ENCODE measurements around the gene SMURF1. TPM values are rescaled to one million over a fixed set of nuclear protein-coding genes. Genes with fewer than 3 reads are reported as not detected.

Gene SMURF1
- total RNA-seq, 3 donors from 2014 or later: 15.1 to 18.1 (median 17.1) TPM

GRCh38 chr7:99034932-99035722, 108.8 kb downstream of the SMURF1 start:
- no peak for DNase-seq
- Mint-ChIP-seq H3K36me3 (ENCODE audit: insufficient read depth) (peaks cover 37% of the 10 kb centered on the region), H3K4me1 (ENCODE audit: low read depth) (no peaks in the 10 kb centered on the region), H3K27me3 (ENCODE audit: low read depth) (no peaks in the 10 kb centered on the region), H3K9me3 (no peaks in the 10 kb centered on the region), H3K4me3 (no peak overlapping the region)
- no peak for ATAC-seq

GRCh38 chr7:99033765-99034164, 110.1 kb downstream of the SMURF1 start:
- ATAC-seq (no peak), DNase-seq (no peak)
- no peaks in the 10 kb centered on the region for H3K4me1 Mint-ChIP-seq (ENCODE audit: low read depth)
- no peak overlapping the region for H3K4me3 Mint-ChIP-seq
- no peaks in the 10 kb centered on the region for H3K9me3 Mint-ChIP-seq
- no peaks in the 10 kb centered on the region for H3K27me3 Mint-ChIP-seq (ENCODE audit: low read depth)
- H3K36me3 Mint-ChIP-seq (ENCODE audit: insufficient read depth): peaks cover 40% of the 10 kb centered on the region

GRCh38 chr7:99032928-99033327, 111.0 kb downstream of the SMURF1 start:
- H3K4me3 Mint-ChIP-seq: no peak overlapping the region
- no peaks in the 10 kb centered on the region for H3K4me1 Mint-ChIP-seq (ENCODE audit: low read depth)
- ATAC-seq (no peak), DNase-seq (no peak)
- no peaks in the 10 kb centered on the region for H3K9me3 Mint-ChIP-seq
- H3K36me3 Mint-ChIP-seq (ENCODE audit: insufficient read depth): peaks cover 42% of the 10 kb centered on the region
- H3K27me3 Mint-ChIP-seq (ENCODE audit: low read depth): no peaks in the 10 kb centered on the region

DNA sequence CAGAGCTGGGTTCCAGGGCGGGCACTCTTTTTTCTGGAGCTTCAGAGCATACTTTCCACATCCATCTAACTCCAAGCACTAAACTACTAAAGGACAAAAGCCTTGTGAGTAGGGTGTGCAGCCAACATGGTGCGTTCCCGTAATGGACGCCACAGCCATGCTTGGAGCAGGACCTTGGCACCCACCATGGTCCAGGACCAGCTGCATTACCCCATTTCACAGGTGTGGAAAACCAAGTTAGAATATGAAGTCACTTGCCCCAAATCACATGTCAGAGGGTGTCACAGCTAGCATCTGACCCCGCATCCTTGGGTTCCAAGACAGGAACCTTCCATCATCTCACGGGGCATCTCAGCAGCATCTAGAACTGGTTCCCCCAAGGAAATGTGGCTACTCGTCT, 112.4 kb downstream of the SMURF1 start:
- H3K4me3 Mint-ChIP-seq: no peak overlapping the region
- H3K27me3 Mint-ChIP-seq (ENCODE audit: low read depth): no peaks in the 10 kb centered on the region
- H3K4me1 Mint-ChIP-seq (ENCODE audit: low read depth): peaks cover 3% of the 10 kb centered on the region
- no peak for ATAC-seq
- peaks cover 38% of the 10 kb centered on the region for H3K36me3 Mint-ChIP-seq (ENCODE audit: insufficient read depth)
- no peaks in the 10 kb centered on the region for H3K9me3 Mint-ChIP-seq
- DNase-seq: no peak

- DNase-seq (no peak), ATAC-seq (no peak)
- Mint-ChIP-seq H3K36me3 (ENCODE audit: insufficient read depth) (peaks cover 38% of the 10 kb centered on the region), H3K9me3 (no peaks in the 10 kb centered on the region), H3K27me3 (ENCODE audit: low read depth) (no peaks in the 10 kb centered on the region), H3K4me3 (no peak overlapping the region), H3K4me1 (ENCODE audit: low read depth) (peaks cover 3% of the 10 kb centered on the region)
Measured at GRCh38 chr7:99030951-99031350, 113.0 kb downstream of the SMURF1 start.

DNA sequence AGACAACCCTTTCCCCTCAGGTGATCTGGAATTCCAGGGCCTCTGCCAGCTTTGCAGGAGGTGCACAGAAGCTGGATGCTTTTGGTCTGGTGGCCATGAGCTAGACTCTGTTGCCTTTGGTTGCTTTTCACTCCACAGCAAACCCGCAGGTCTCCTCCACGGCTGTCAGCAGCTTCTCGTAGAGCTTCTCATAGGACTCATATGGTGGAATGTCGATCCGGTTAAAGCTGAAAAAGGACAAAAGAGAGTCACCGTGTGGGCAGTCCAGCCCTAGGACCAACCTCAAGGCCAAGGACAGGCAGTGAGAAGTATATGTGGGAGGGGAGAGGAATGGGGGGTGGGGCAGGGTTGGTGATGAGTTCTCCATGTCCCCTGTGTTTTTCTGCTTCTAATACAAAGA, 113.5 kb downstream of the SMURF1 start:
- DNase-seq: no peak

DNA sequence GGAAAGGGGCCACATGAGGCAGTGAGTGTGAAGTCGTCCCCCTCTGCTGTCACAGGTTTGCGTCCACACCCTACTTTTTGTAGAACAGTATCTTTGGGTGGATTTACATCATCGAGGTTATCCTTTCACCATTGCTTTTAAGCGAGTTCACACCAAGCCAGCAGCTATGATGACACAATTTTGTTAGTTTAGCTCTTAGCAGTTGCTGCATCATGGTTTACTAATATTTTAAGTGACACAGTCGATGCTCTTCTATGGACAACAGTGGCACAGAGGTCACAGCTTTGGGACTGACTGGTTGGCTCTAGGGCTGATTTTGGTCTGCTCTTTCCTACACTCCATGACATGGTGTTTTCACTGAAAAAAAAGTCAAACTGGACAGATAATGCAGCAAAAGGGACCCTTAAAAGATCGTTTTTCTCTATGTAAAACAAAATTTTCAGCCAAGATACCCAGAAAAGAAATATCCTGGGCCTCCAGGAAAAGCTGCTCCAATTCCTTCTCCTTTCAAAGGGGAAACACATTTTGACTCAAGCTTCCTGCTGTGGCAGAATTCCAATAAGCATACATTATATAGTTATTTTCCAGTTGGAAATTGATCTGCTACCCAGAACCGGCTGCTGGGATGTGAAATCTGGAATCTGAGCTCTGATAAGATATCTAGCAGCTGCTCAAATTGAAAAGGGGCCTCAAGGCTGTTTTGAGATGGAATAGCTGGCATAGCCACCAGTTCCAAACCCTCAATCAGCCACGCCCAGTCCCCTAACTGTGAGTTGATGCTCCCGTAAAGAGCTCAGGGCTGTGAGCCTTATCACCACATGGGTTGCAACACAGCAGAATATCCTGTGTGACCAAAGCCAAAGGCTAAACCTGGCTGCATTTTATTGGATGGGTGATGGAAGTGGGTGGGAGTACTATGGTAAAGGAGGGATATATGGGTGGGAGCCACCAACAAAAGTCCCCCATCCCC, 114.2 kb downstream of the SMURF1 start:
- Mint-ChIP-seq H3K4me3 (no peak overlapping the region), H3K4me1 (ENCODE audit: low read depth) (peaks cover 3% of the 10 kb centered on the region), H3K9me3 (no peaks in the 10 kb centered on the region), H3K27me3 (ENCODE audit: low read depth) (no peaks in the 10 kb centered on the region), H3K36me3 (ENCODE audit: insufficient read depth) (peaks cover 34% of the 10 kb centered on the region)
- ATAC-seq (no peak), DNase-seq (no peak)

More for the DNA sequence above, 113.5 kb downstream of the SMURF1 start:
- no peaks in the 10 kb centered on the region for H3K27me3 Mint-ChIP-seq (ENCODE audit: low read depth)
- no peak overlapping the region for H3K4me3 Mint-ChIP-seq
- no peaks in the 10 kb centered on the region for H3K9me3 Mint-ChIP-seq
- peaks cover 3% of the 10 kb centered on the region for H3K4me1 Mint-ChIP-seq (ENCODE audit: low read depth)
- no peak for ATAC-seq
- peaks cover 37% of the 10 kb centered on the region for H3K36me3 Mint-ChIP-seq (ENCODE audit: insufficient read depth)

DNA sequence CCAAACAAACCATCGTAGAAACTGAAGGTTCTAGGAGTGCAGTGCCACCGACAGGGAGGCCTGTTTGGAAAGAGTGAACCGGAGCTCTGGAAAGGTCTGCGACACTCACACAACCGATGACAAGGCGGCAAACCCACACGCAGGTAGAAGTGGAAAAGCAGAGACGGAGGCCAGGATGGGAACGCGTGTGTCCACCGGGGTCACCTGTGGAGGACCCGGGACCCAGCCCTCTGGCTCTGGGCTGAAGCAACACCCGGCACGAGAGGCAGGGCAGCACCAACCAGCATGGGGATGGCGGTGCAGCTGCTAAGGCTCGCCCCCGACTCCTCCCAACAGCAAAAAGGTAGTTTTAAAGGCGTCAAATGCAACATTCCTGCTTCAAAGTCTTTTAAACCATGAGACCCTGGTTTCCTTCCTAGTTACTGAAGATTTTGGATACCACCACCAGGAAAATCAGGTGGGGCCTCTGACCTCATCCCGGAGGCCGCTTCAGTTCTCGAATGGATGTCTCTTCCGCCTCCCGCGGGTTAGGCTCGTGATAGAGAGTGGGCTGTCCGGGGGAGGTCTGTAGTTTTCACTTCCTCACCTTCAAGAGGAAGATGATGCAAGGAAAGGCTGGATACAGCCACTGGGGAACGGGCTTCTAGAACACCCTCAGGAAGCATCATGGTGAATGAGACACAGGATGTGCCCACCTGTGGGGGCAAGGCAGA, 115.5 kb downstream of the SMURF1 start:
- Mint-ChIP-seq H3K4me3 (no peak overlapping the region), H3K36me3 (ENCODE audit: insufficient read depth) (peaks cover 27% of the 10 kb centered on the region), H3K27me3 (ENCODE audit: low read depth) (no peaks in the 10 kb centered on the region), H3K9me3 (no peaks in the 10 kb centered on the region), H3K4me1 (ENCODE audit: low read depth) (peaks cover 3% of the 10 kb centered on the region)
- DNase-seq: no peak
- ATAC-seq: no peak

DNA sequence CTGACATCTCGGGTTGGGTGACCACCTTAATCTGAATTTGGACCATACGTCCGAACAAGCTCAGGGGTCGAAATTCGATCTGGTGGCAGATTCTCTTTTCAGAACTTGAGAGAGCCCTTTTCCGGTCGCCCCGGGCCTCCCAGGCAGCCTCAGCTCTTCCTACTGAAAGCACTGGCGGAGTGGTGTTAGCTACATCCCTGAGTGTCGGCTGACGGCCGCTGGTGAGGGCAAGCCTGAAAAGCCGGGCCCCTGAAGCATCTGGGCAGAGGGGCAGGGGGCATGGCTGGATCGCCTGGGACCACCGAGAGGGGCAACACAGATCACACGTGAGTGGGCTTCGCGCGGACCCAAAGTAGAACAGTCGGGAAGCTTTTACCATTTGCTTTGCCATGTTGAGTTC, 116.1 kb downstream of the SMURF1 start:
- no peak for ATAC-seq
- H3K36me3 Mint-ChIP-seq (ENCODE audit: insufficient read depth): peaks cover 31% of the 10 kb centered on the region

DNA sequence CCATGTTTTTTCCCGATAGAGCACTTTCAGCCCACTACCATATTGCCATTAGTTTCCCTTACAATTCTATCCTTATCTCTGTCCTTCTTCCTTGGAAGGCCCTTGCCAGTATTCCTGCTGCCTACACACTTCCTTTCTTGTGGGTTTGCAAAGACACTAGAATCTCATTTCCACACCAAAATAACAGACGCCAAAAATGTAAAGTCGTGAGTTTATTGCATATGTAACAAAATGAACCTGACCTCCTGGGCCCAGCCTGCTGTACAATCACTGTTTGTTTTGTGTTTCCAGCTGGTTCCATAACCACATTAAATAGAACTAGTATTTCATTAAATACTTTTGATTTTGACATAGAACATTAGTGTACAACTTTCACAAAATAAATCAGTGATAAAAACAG, 116.7 kb downstream of the SMURF1 start:
- Mint-ChIP-seq H3K36me3 (ENCODE audit: insufficient read depth) (peaks cover 31% of the 10 kb centered on the region), H3K4me1 (ENCODE audit: low read depth) (peaks cover 3% of the 10 kb centered on the region), H3K9me3 (no peaks in the 10 kb centered on the region), H3K4me3 (no peak overlapping the region), H3K27me3 (ENCODE audit: low read depth) (no peaks in the 10 kb centered on the region)
- ATAC-seq: no peak
- no peak for DNase-seq

More for the DNA sequence above, 116.1 kb downstream of the SMURF1 start:
- no peaks in the 10 kb centered on the region for H3K27me3 Mint-ChIP-seq (ENCODE audit: low read depth)
- no peaks in the 10 kb centered on the region for H3K9me3 Mint-ChIP-seq
- H3K4me3 Mint-ChIP-seq: no peak overlapping the region
- no peak for DNase-seq
- H3K4me1 Mint-ChIP-seq (ENCODE audit: low read depth): peaks cover 3% of the 10 kb centered on the region

GRCh38 chr7:99024066-99024465, 119.8 kb downstream of the SMURF1 start:
- peaks cover 37% of the 10 kb centered on the region for H3K36me3 Mint-ChIP-seq (ENCODE audit: insufficient read depth)
- peaks cover 6% of the 10 kb centered on the region for H3K4me1 Mint-ChIP-seq (ENCODE audit: low read depth)
- H3K27me3 Mint-ChIP-seq (ENCODE audit: low read depth): no peaks in the 10 kb centered on the region
- no peak for ATAC-seq
- no peak for DNase-seq
- H3K4me3 Mint-ChIP-seq: no peak overlapping the region
- H3K9me3 Mint-ChIP-seq: no peaks in the 10 kb centered on the region

GRCh38 chr7:99021941-99022560, 121.9 kb downstream of the SMURF1 start:
- H3K27me3 Mint-ChIP-seq (ENCODE audit: low read depth): no peaks in the 10 kb centered on the region
- H3K4me1 Mint-ChIP-seq (ENCODE audit: low read depth): peaks cover 3% of the 10 kb centered on the region
- no peak for DNase-seq
- H3K36me3 Mint-ChIP-seq (ENCODE audit: insufficient read depth): peaks cover 31% of the 10 kb centered on the region
- ATAC-seq: no peak
- H3K4me3 Mint-ChIP-seq: no peak overlapping the region
- H3K9me3 Mint-ChIP-seq: no peaks in the 10 kb centered on the region

- ATAC-seq (no peak), DNase-seq (no peak)
- H3K9me3 Mint-ChIP-seq: no peaks in the 10 kb centered on the region
- peaks cover 43% of the 10 kb centered on the region for H3K36me3 Mint-ChIP-seq (ENCODE audit: insufficient read depth)
- no peak overlapping the region for H3K4me3 Mint-ChIP-seq
- no peaks in the 10 kb centered on the region for H3K27me3 Mint-ChIP-seq (ENCODE audit: low read depth)
- peaks cover 3% of the 10 kb centered on the region for H3K4me1 Mint-ChIP-seq (ENCODE audit: low read depth)
Measured at GRCh38 chr7:99020413-99020715, 123.5 kb downstream of the SMURF1 start.
